Activated T-cell treated with anti-CD3 and anti-CD28 coated beads, Interleukin-2, amount 50 U/mL, for 1 hour (primary cell): Measurements from ENCODE around the gene CFD.
"Not testable (repeated sequence)": the region's sequence is repeated elsewhere in the genome, so short reads cannot be mapped to it uniquely, and the experiment has no call there.

ENCODE experiments used
- DNase-seq: peaks from one replicate; pipeline ENCODE4 v3.0.0-alpha.2; 2020

Gene CFD

GRCh38 chr19:858868-859843 lies at the start of gene CFD:
TSS of gene CFD (plus strand) at chr19:859664. CDS start at chr19:859690, 26 bp downstream.
- no peak for DNase-seq

GRCh38 chr19:810077-810855 lies 49.2 kb upstream of the CFD start:
- DNase-seq: no peak

- DNase-seq: no peak
These were observed 48.5 kb upstream of the CFD start for GRCh38 chr19:810883-811489.

- DNase-seq: no peak
These were observed 47.9 kb upstream of the CFD start for GRCh38 chr19:811506-812048.

GRCh38 chr19:812049-812746 lies 47.3 kb upstream of the CFD start:
- no peak for DNase-seq

- DNase-seq: no peak
These were observed 46.7 kb upstream of the CFD start for GRCh38 chr19:812747-813218.

- no peak for DNase-seq
These were observed 46.0 kb upstream of the CFD start for GRCh38 chr19:813219-814151.

- DNase-seq: no peak
These were observed 45.0 kb upstream of the CFD start for GRCh38 chr19:814152-815078.

- DNase-seq: no peak
These were observed 44.2 kb upstream of the CFD start for GRCh38 chr19:815079-815774.

- no peak for DNase-seq
These were observed 43.5 kb upstream of the CFD start for GRCh38 chr19:815775-816499.

GRCh38 chr19:816500-816857 lies 43.0 kb upstream of the CFD start:
- no peak for DNase-seq

- DNase-seq: not testable (repeated sequence)
These were observed 39.3 kb upstream of the CFD start for GRCh38 chr19:820212-820611.

GRCh38 chr19:821231-821824 lies 38.1 kb upstream of the CFD start:
- DNase-seq: no peak

- no peak for DNase-seq
These were observed 37.5 kb upstream of the CFD start, which contains the start of gene PLPPR3 for GRCh38 chr19:821825-822503. TSS of gene PLPPR3 (minus strand) at chr19:821955. CDS start at chr19:821559, 396 bp downstream.

GRCh38 chr19:823565-824121 lies 35.8 kb upstream of the CFD start:
- no peak for DNase-seq

- DNase-seq: no peak
These were observed 34.6 kb upstream of the CFD start for GRCh38 chr19:824885-825284.
